ENCODE measurements around the gene TIMP3.

Gene TIMP3

DNA sequence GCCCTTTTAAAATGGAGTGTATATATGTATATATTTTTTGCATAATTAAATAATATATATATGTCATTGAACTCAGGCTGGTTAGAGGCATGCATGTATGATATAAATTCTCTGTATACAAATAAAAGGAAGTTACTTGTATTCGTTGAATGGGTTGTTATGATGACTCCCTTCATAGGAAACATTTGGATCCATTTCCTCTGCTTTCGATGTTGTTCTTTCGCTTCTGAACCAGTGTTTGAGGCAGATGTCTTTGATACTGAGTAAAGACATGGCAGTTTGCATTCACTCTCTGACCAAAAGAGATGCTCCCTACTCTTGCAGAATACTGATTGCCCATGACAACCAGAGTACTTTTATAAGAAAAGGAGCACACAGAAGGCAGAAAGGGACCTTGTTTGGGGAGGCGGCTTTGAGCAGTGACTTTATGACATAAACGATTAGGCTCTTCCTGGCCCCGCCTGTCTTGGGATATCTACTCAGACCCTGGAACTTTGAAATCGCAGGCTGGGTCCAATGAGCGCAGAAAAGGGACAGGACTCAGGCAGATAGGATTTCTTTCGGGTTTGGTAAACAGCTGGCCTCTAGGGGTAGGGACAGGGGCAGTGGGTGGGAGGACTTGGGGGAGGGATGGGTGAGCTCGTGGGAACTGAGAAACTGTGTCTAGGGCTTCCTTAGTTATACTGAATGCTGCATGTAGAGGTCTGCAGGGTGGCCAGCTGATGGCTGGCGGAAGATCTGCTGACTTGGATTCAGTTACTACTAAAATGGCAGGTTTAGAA lies 23.2 kb downstream of the TIMP3 start:
- DNase-seq (ENCODE audit: low read depth), result no peak
- H3K4me3 ChIP-seq (ENCODE audit: low read length), result 0 out of 2 replicates have a peak overlapping the region, but pooled peaks have one; percentile 5
- TF ChIP-seq, protein P1, sequence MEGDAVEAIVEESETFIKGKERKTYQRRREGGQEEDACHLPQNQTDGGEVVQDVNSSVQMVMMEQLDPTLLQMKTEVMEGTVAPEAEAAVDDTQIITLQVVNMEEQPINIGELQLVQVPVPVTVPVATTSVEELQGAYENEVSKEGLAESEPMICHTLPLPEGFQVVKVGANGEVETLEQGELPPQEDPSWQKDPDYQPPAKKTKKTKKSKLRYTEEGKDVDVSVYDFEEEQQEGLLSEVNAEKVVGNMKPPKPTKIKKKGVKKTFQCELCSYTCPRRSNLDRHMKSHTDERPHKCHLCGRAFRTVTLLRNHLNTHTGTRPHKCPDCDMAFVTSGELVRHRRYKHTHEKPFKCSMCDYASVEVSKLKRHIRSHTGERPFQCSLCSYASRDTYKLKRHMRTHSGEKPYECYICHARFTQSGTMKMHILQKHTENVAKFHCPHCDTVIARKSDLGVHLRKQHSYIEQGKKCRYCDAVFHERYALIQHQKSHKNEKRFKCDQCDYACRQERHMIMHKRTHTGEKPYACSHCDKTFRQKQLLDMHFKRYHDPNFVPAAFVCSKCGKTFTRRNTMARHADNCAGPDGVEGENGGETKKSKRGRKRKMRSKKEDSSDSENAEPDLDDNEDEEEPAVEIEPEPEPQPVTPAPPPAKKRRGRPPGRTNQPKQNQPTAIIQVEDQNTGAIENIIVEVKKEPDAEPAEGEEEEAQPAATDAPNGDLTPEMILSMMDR (conservative IDR thresholded peaks at IDR 0.05; ENCODE audit: low read length), result no peak

DNA sequence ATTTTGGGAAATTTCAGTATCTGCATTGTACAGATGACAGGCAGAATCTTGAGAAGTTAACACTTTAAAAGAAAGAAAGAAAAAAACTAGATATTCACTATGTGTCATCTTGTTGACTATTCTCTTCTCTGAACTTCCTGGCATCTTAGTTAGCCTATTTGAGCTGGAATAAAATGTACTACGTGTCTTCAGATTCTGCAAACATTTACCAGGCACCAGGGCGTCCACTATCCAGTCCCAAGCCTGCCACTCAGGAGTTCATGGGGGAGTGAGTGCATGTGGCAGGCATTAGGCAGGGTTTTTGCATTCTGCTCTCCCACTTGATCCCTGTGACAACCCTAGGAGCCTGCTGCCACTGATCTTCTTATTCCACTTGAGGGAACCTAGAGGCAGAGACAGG lies 25.0 kb downstream of the TIMP3 start:
- DNase-seq (ENCODE audit: low read depth), result no peak
- no peak overlapping the region for H3K4me3 ChIP-seq (ENCODE audit: low read length)
- TF ChIP-seq, protein P1 (conservative IDR thresholded peaks at IDR 0.05; ENCODE audit: low read length), result no peak

DNA sequence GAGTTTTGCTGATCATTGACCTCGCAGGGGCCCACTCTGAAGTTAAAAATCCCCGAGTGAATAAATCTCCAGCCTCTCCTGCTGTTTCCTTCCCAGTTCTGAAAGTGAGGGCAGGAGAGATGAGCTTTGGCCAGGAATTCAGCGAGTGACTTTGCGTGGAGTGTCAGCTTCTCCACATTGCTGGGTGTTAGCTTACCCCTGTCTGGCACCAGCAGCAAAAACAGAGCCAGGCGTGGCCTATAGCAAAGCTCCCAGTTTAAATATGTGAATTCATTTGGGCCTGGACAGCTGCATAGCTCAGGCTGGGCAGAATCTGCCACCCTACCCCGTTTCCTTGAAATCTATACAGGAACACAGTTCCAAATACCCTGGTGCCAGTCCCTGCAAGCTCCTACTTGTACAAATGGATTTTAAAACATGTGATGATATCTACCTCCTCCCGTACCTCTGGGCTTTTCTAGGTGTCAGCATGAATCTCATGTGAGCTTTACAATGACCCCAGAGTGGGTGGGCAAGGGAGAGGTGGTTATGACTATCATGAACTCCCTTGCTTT lies 25.6 kb downstream of the TIMP3 start:
- TF ChIP-seq, protein P1 (conservative IDR thresholded peaks at IDR 0.05; ENCODE audit: low read length), result no peak
- no peak for DNase-seq (ENCODE audit: low read depth)
- H3K4me3 ChIP-seq (ENCODE audit: low read length), result no peak overlapping the region

DNA sequence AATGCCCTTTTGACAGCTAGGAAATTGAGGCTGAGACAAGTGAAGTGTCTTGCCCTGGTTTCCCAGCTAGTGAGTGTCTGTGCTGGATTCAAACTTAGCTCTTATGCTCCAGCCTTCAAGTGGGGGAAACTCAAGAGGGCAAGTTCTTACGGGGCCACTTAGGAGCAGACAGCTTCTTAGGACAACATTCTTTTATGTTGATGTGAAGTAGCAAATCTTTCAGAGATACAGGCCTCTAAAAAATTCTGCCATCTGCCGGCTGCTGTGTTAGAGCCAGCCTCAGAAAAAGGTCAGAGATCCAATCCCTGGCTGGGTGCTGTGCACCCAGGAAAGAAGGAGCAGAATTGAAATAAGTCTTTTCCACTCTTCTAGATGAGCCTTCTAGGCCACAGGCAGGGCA lies 26.6 kb downstream of the TIMP3 start:
- H3K4me3 ChIP-seq (ENCODE audit: low read length), result no peak overlapping the region
- TF ChIP-seq, protein P1 (conservative IDR thresholded peaks at IDR 0.05; ENCODE audit: low read length), result peak; percentile 41
- no peak for DNase-seq (ENCODE audit: low read depth)

DNA sequence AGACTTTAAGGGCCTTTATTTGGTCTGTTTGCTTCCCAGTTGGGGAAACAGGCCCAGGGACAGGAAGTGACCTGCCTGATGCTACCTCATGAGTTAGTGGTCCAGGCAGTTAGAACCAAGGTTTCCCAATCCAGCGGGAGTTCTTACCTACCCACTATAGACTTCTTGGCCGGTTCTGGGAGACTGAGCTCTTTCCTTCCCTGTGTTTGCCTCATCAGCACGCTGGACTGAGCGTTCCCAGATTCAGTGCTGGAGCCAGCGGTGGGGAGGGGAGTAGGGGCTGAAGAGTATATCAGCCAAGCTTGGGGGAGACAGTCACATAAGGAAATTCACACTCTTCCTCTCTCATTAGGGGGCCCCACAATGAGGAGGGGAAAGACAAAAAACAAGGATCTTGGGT lies 27.1 kb downstream of the TIMP3 start:
- no peak for DNase-seq (ENCODE audit: low read depth)
- TF ChIP-seq, protein P1 (conservative IDR thresholded peaks at IDR 0.05; ENCODE audit: low read length), result no peak
- H3K4me3 ChIP-seq (ENCODE audit: low read length), result no peak overlapping the region

DNA sequence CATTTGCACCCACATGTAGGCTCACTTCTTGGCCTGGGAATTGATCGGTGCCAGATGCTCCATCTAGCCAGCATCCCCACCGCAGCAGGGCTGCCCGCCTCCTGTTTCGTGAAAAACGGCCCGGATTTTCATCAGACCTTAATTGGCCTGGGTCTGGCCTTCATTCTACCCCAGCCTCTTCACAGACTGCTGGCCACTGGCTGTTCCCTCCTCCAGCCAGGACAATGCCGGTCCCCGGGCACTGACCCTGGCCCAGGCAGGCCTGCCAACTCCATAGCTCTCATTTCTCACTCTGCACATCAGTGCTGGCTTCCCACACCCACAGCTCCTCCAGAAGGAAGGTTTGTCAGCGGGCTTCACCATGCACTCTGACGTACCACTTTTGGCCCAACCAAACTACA lies 27.9 kb downstream of the TIMP3 start:
- TF ChIP-seq, protein P1 (conservative IDR thresholded peaks at IDR 0.05; ENCODE audit: low read length), result no peak
- no peak for DNase-seq (ENCODE audit: low read depth)
- H3K4me3 ChIP-seq (ENCODE audit: low read length), result no peak overlapping the region

DNA sequence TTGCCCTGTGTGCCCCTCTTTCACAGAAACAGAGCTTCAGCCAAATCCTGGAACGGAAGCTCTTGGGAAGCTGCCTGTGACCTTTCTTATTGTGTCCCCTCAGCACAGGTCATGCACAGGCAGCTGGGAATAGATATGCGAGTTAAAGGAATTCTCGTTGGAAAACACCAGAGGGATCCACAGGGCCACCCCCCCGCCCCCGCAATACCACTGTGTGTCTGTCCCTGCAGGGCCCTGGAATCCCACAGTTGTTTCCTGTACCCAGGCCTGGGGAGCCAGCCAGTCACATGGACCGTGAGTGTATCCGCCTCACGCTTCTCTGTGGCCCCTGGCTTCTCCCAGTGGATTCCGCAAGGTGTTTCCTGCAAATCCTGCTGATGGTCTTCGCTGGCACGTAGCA lies 29.0 kb downstream of the TIMP3 start:
- H3K4me3 ChIP-seq (ENCODE audit: low read length), result no peak overlapping the region
- DNase-seq (ENCODE audit: low read depth), result no peak
- TF ChIP-seq, protein P1 (conservative IDR thresholded peaks at IDR 0.05; ENCODE audit: low read length), result no peak
